NCI-H2107 treated with DMSO at 0.1 percent for 48 hours (cell line): ENCODE measurements around the gene HLA-DMA.
"Not testable (repeated sequence)": the region's sequence is repeated elsewhere in the genome, so short reads cannot be mapped to it uniquely, and the experiment has no call there.

ENCODE experiments used
- DNase-seq: peaks from one replicate; lab custom pipeline; 2025; ENCODE audit not compliant: unreplicated experiment; lab: John Stamatoyannopoulos, UW

HLA-DMA gene

GRCh38 chr6:32954986-32955802 lies 2.3 kb upstream of the HLA-DMA start:
- no peak for DNase-seq

- DNase-seq, result no peak
Observed at GRCh38 chr6:32954267-32954666, 1.4 kb upstream of the HLA-DMA start.

GRCh38 chr6:32953775-32954174 lies 878 bp upstream of the HLA-DMA start:
- DNase-seq, result no peak

GRCh38 chr6:32950449-32950848 lies 2.4 kb downstream of the HLA-DMA start:
- DNase-seq, result no peak

- DNase-seq, result no peak
Observed at GRCh38 chr6:32950010-32950409, 2.9 kb downstream of the HLA-DMA start.

GRCh38 chr6:32949113-32949512 lies 3.8 kb downstream of the HLA-DMA start:
- DNase-seq, result no peak

- DNase-seq, result no peak
Observed at GRCh38 chr6:32947552-32948465, 5.1 kb downstream of the HLA-DMA start.

- no peak for DNase-seq
Observed at GRCh38 chr6:32946893-32947292, 6.0 kb downstream of the HLA-DMA start.

- no peak for DNase-seq
Observed at GRCh38 chr6:32945953-32946352, 6.9 kb downstream of the HLA-DMA start.

GRCh38 chr6:32945108-32945760 lies 7.7 kb downstream of the HLA-DMA start:
- no peak for DNase-seq

- no peak for DNase-seq
Observed at GRCh38 chr6:32943864-32944649, 8.8 kb downstream of the HLA-DMA start.

- not testable (repeated sequence) for DNase-seq
Observed at GRCh38 chr6:32942555-32943123, 10.3 kb downstream of the HLA-DMA start.

GRCh38 chr6:32941214-32941768 lies 11.6 kb downstream of the HLA-DMA start:
- no peak for DNase-seq

- no peak for DNase-seq
Observed at GRCh38 chr6:32940656-32941213, 12.2 kb downstream of the HLA-DMA start, which contains the start of gene HLA-DMB. TSS of gene HLA-DMB (minus strand) at chr6:32941028. CDS start at chr6:32940807, 221 bp downstream.

- no peak for DNase-seq
Observed at GRCh38 chr6:32938494-32938893, 14.4 kb downstream of the HLA-DMA start.

GRCh38 chr6:32937230-32937633 lies 15.7 kb downstream of the HLA-DMA start:
- DNase-seq, result no peak

- DNase-seq, result no peak
Observed at GRCh38 chr6:32936239-32937152, 16.4 kb downstream of the HLA-DMA start.

GRCh38 chr6:32935551-32936238 lies 17.2 kb downstream of the HLA-DMA start:
- DNase-seq, result no peak
